Heart left ventricle (tissue), 13 donors: Measurements from ENCODE around the gene LHX4.

Experiments
- CTCF ChIP-seq, 12 donors: fragments of 200-600 bp; sonication (generic) in 4 of 12; IDR thresholded peaks; one replicate each; pipeline versions ENCODE4 v1.5.0 to v1.8.0; 2018 to 2022; ENCODE audit warnings: antibody characterized with exemption in 12 of 12, mild to moderate bottlenecking in 5 of 12
- POLR2A ChIP-seq, 2 donors: fragments of 450-650 bp; IDR thresholded peaks; one replicate each; pipeline ENCODE4 v1.6.1; 2017; ENCODE audit warnings: antibody characterized with exemption in 2 of 2, mild to moderate bottlenecking in 2 of 2, moderate library complexity in 2 of 2
- donor health status: ischemic (EF 13 %, LVEDD 7.1; RV severe dilation, severe dysfunction).
- donor health status: DM: no; HTN: yes; CAD: no.
- donor health status: DM: no; HTN: no; CAD: no.
- donor health status: ischemic (EF 25% LVEDD 6.9; RV normal size, moderate dysfunction).
- donor health status: ischemic (EF 25% LVEDD 5.7; RV mildly dilated, moderate dysfunction).
- donor health status: ischemic (EF 35%, LVEDD 5.7; RV mildly dilated, moderate dysfunction).
- donor health status: nonischemic (EF 11% LVEDD 7.7; RV severe dilation, severe dysfunction).
- donor health status: DM: yes; HTN: yes; CAD: no.
- donor health status: PGD.
- donor health status: ischemic (EF 29% LVEDD 5.4; RV normal size, mild dysfunction).
- donor health status: nonischemic (EF 23%, LVEDD 6.1; RV moderate dilation, normal function).

- no peak for TF ChIP-seq CTCF (IDR thresholded peaks at IDR 0.05)
- TF ChIP-seq POLR2A (IDR thresholded peaks at IDR 0.05) = no peak
These were observed 44.0 kb upstream of the LHX4 start for GRCh38 chr1:180185971-180186645.
